ENCODE data around the gene NUB1. TPM values are rescaled to one million over a fixed set of nuclear protein-coding genes. Genes with fewer than 3 reads are reported as not detected.

Gene NUB1
- total RNA-seq, 2 donors from 2014 or later = 46.4 to 53.7 TPM

DNA sequence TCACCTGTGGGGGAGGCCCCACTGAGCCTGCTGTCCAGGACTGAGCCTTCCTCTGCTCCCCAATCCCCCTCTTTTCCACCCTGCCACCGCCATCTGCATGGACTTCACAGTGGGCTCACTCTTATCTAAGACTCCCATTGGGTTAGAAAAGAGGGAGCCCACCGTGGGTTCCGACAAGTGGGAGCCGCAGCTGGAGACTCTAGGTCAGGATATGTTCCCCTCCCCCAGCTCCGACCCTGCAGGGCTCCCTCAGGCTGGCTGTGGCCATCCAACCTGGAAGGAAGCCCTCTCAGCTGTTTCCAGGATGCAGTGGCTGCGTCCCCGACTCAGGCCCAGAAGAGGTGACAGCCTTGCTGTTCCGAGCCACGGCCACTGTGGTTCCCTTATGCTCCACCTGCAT, 63.4 kb downstream of the NUB1 start:
- Histone ChIP-seq H3K4me1 (replicated peaks) (peaks cover 7% of the 10 kb centered on the region), H3K36me3 (no peaks in the 10 kb centered on the region), H3K27ac (no peak overlapping the region), H3K4me3 (no peak overlapping the region), H3K27me3 (replicated peaks; ENCODE audit: insufficient read depth) (peaks cover 9% of the 10 kb centered on the region), H3K9me3 (no peaks in the 10 kb centered on the region)
- no peak for TF ChIP-seq POLR2A (IDR thresholded peaks at IDR 0.05)
- TF ChIP-seq POLR2AphosphoS5 (IDR thresholded peaks at IDR 0.05) = no peak
- TF ChIP-seq CTCF (IDR thresholded peaks at IDR 0.05) = no peak
- WGBS = 81% methylated on average over 9 of the region's 9 CpGs
- intact Hi-C loops (cut with DNase I) = no loop called here
- no peak for DNase-seq (ENCODE audit: low spot score)

DNA sequence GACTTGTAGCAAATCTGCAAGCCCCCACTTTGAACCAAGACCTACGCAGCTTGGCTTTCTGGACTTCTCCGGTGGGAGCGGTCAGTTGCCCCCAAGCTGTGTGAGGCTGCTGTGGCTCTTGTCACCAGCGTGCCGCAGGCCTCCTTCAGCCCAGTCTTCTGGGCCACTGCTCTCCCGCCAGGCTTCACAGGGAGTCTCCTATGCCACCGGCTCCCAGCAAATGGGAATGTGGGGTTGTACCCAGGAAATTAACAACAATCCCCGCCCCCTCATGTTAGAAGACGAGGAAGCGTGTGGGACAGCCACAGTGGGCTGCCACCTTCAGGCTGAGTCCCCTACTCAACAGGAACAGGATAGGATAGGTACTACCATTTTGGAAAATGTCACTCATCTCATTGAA, 64.0 kb downstream of the NUB1 start:
- peaks cover 8% of the 10 kb centered on the region for H3K4me1 ChIP-seq (replicated peaks)
- TF ChIP-seq POLR2AphosphoS5 (IDR thresholded peaks at IDR 0.05) = no peak
- no peak for TF ChIP-seq CTCF (IDR thresholded peaks at IDR 0.05)
- TF ChIP-seq POLR2A (IDR thresholded peaks at IDR 0.05) = no peak
- no peak overlapping the region for H3K4me3 ChIP-seq
- H3K36me3 ChIP-seq = no peaks in the 10 kb centered on the region
- intact Hi-C loops (cut with DNase I) = no loop called here
- H3K27ac ChIP-seq = no peak overlapping the region
- H3K27me3 ChIP-seq (replicated peaks; ENCODE audit: insufficient read depth) = peaks cover 13% of the 10 kb centered on the region
- 95% methylated on average over 10 of the region's 10 CpGs for WGBS
- no peaks in the 10 kb centered on the region for H3K9me3 ChIP-seq
- no peak for DNase-seq (ENCODE audit: low spot score)

- H3K4me1 ChIP-seq (replicated peaks) = peaks cover 8% of the 10 kb centered on the region
- no peak overlapping the region for H3K4me3 ChIP-seq
- no peak overlapping the region for H3K27ac ChIP-seq
- peaks cover 13% of the 10 kb centered on the region for H3K27me3 ChIP-seq (replicated peaks; ENCODE audit: insufficient read depth)
- WGBS = 95% methylated on average over 24 of the region's 24 CpGs
- DNase-seq (ENCODE audit: low spot score) = no peak
- no peak for TF ChIP-seq POLR2AphosphoS5 (IDR thresholded peaks at IDR 0.05)
- no peak for TF ChIP-seq CTCF (IDR thresholded peaks at IDR 0.05)
- no peak for TF ChIP-seq POLR2A (IDR thresholded peaks at IDR 0.05)
- H3K9me3 ChIP-seq = no peaks in the 10 kb centered on the region
- H3K36me3 ChIP-seq = no peaks in the 10 kb centered on the region
- intact Hi-C loops (cut with DNase I) = no loop called here
Observed at GRCh38 chr7:151406051-151406875, 64.7 kb downstream of the NUB1 start.

GRCh38 chr7:151406886-151407583, 65.4 kb downstream of the NUB1 start:
- H3K27me3 ChIP-seq (replicated peaks; ENCODE audit: insufficient read depth) = peaks cover 13% of the 10 kb centered on the region
- no peak for DNase-seq (ENCODE audit: low spot score)
- intact Hi-C loops (cut with DNase I) = no loop called here
- no peak for TF ChIP-seq CTCF (IDR thresholded peaks at IDR 0.05)
- H3K9me3 ChIP-seq = no peaks in the 10 kb centered on the region
- H3K36me3 ChIP-seq = no peaks in the 10 kb centered on the region
- no peak overlapping the region for H3K4me3 ChIP-seq
- no peak overlapping the region for H3K27ac ChIP-seq
- WGBS = 89% methylated on average over 9 of the region's 9 CpGs
- H3K4me1 ChIP-seq (replicated peaks) = peaks cover 8% of the 10 kb centered on the region

DNA sequence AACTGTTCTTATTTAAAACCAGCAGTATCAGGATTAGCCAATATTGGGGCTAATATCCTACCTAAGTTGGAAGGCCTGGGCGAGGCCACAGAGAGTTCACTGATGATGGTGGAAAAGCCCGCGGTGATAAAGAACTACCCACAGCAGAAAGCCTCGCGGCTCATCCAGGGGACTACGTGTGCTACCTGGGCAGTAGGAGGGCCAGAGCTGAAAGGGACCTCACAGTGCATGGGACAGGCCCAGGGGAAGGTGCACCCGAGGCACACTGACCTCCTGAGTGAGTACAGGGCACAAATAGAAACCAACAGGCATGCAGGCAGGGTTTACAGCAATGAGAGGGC, 66.9 kb downstream of the NUB1 start:
- Histone ChIP-seq H3K4me3 (peak overlapping the region in 1 of 2 donors; percentile 40), H3K27me3 (replicated peaks; ENCODE audit: insufficient read depth) (peaks cover 13% of the 10 kb centered on the region), H3K9me3 (no peaks in the 10 kb centered on the region), H3K36me3 (no peaks in the 10 kb centered on the region), H3K4me1 (replicated peaks) (peaks cover 8% of the 10 kb centered on the region), H3K27ac (no peak overlapping the region)
- 83% methylated on average over 7 of the region's 7 CpGs for WGBS
- TF ChIP-seq POLR2A (IDR thresholded peaks at IDR 0.05) = no peak
- no peak for TF ChIP-seq POLR2AphosphoS5 (IDR thresholded peaks at IDR 0.05)
- no peak for TF ChIP-seq CTCF (IDR thresholded peaks at IDR 0.05)
- intact Hi-C loops (cut with DNase I) = no loop called here
- DNase-seq (ENCODE audit: low spot score) = no peak
